ENCODE measurements around the gene RPUSD1. TPM values are rescaled to one million over a fixed set of nuclear protein-coding genes. Genes with fewer than 3 reads are reported as not detected.
A peak's percentile ranks its signal among the peaks of the same experiment; 100 is the strongest.

Gene RPUSD1
- total RNA-seq, 1 experiment from 2014 or later, result 59.9 TPM

- TF ChIP-seq REST (IDR thresholded peaks at IDR 0.05; ENCODE audit: low read depth), result no peak
- no peak for TF ChIP-seq YY1 (IDR thresholded peaks at IDR 0.05; ENCODE audit: extremely low read depth, insufficient replicate concordance, low read depth, low read length)
- no peak for TF ChIP-seq CEBPB (IDR thresholded peaks at IDR 0.05; ENCODE audit: low read depth)
- no peak for TF ChIP-seq SIN3A (IDR thresholded peaks at IDR 0.05; ENCODE audit: low read depth)
Measured at GRCh38 chr16:815861-816260, 27.7 kb upstream of the RPUSD1 start (continued).

- Histone ChIP-seq H3K36me3 (ENCODE audit: control insufficient read depth in 1 of 2, insufficient read depth in 2 of 2, low read length in 2 of 2) (no peaks in the 10 kb centered on the region), H3K4me2 (ENCODE audit: low read length) (peak overlapping the region; percentile 58), H3K9ac (ENCODE audit: low read length) (peak overlapping the region; percentile 5), H3K27me3 (ENCODE audit: insufficient read depth, low read length) (no peaks in the 10 kb centered on the region), H4K20me1 (ENCODE audit: insufficient read depth) (no peaks in the 10 kb centered on the region), H3K4me1 (ENCODE audit: control insufficient read depth in 1 of 2, insufficient read depth in 2 of 2, low read length in 2 of 2) (peaks cover 24 to 31% of the 10 kb centered on the region in 2 experiments), H2AFZ (ENCODE audit: low read depth, low read length, poor library complexity, severe bottlenecking) (no peak overlapping the region), H3K9me3 (ENCODE audit: control insufficient read depth in 1 of 2, insufficient read depth in 1 of 2, low read depth in 1 of 2, low read length in 2 of 2) (no peaks in the 10 kb centered on the region), H3K79me2 (ENCODE audit: insufficient read depth, low read length) (no peaks in the 10 kb centered on the region), H3K9me2 (ENCODE audit: insufficient read depth) (no peaks in the 10 kb centered on the region), H3K4me3 (replicated peaks in 1 of 2; ENCODE audit: low read depth in 1 of 2, low read length in 2 of 2) (no peak overlapping the region), H3K27ac (ENCODE audit: low read depth, low read length) (peak overlapping the region; percentile 48)
- POLR2A ChIA-PET, result no interaction called here
- DNase-seq (ENCODE audit: low read depth, low spot score) (no peak), ATAC-seq (peak; percentile 18; the same call in 1 of the 2 replicates)
- RAD21 ChIA-PET (ENCODE audit: low non-redundant PET in 1 of 2, low total read pairs in 2 of 2, uncharacterized antibody in 2 of 2, unreplicated experiment in 2 of 2), result no interaction called here
- BruUV-seq (replicated peaks), result no TSS peak
- CTCF ChIA-PET, result no interaction called here
- intact Hi-C loops (cut with micrococcal nuclease), result loop anchor here (1.0 kb wide), 1 partner anchor 63 kb away; no protein-coding TSS in a partner anchor
- 0 out of 2 replicates have a peak, but pooled peaks have one; percentile 13 for TF ChIP-seq MAX (IDR thresholded peaks at IDR 0.05)
- no peak for TF ChIP-seq ZNF274 (IDR thresholded peaks at IDR 0.05; ENCODE audit: low read depth, low read length)
Measured at GRCh38 chr16:814974-815373, 26.8 kb upstream of the RPUSD1 start.

Data from HCT116 (cell line).